K562 (cell line): Measurements from ENCODE around the gene CPNE1. TPM values are rescaled to one million over a fixed set of nuclear protein-coding genes. Genes with fewer than 3 reads are reported as not detected.

ENCODE experiments used
- ARHGAP35 ChIP-seq: fragments of 450-650 bp; IDR thresholded peaks from 2 replicates; pipeline ENCODE4 v1.6.1; 2018; ENCODE audit not compliant: partially characterized antibody
- ASH1L ChIP-seq: fragments of 450-650 bp; IDR thresholded peaks from 2 replicates; pipeline ENCODE4 v1.6.1; 2018; ENCODE audit warnings: borderline replicate concordance, mild to moderate bottlenecking, low read depth; ENCODE audit not compliant: partially characterized antibody
- ATF6 ChIP-seq: sonication (generic); formaldehyde crosslinking; IDR thresholded peaks from 2 replicates; pipeline ENCODE4 v1.4.0; 2020; ENCODE audit warnings: mild to moderate bottlenecking, missing genetic modification reagents
- FOXK2 ChIP-seq, 2 experiments: fragments of 450-650 bp; IDR thresholded peaks in 1 of 2; conservative IDR thresholded peaks in 1 of 2; 2 replicates each; pipeline ENCODE4 v1.6.1; 2016; ENCODE audit warnings: low read depth in 2 of 2, mild to moderate bottlenecking in 1 of 2
- HCFC1 ChIP-seq: IDR thresholded peaks from 2 replicates; pipeline ENCODE4 v1.6.1; 2012; ENCODE audit warnings: low read depth, low read length, improper control_type of control experiment
- KLF10 ChIP-seq: fragments of 250-450 bp; sonication (Bioruptor Pico); IDR thresholded peaks from 2 replicates; pipeline ENCODE4 v1.6.1; 2021; ENCODE audit warnings: matching md5 sums
- POLR2A ChIP-seq: fragments of 450-650 bp; conservative IDR thresholded peaks from 2 replicates; pipeline ENCODE4 v1.6.1; 2016
- POLR2B ChIP-seq: fragments of 450-650 bp; IDR thresholded peaks from 2 replicates; pipeline ENCODE4 v1.6.1; 2018; ENCODE audit warnings: low read depth; ENCODE audit not compliant: partially characterized antibody
- PPARD ChIP-seq: fragments of 250-450 bp; sonication (Bioruptor Pico); IDR thresholded peaks from 2 replicates; pipeline ENCODE4 v1.8.0; 2022; ENCODE audit warnings: inconsistent platforms, mild to moderate bottlenecking, moderate library complexity
- RB1 ChIP-seq: fragments of 450-650 bp; IDR thresholded peaks from 2 replicates; pipeline ENCODE4 v1.6.1; 2017; ENCODE audit warnings: low read depth, mild to moderate bottlenecking
- RBM22 ChIP-seq: fragments of 200-400 bp; formaldehyde crosslinking; IDR thresholded peaks from 2 replicates; pipeline ENCODE4 v1.6.1; 2018; ENCODE audit warnings: low read length, low read depth; ENCODE audit not compliant: poor library complexity, severe bottlenecking
- SRF ChIP-seq, 2 experiments: fragments of 250-450, 450-650 bp in 1 of 2; sonication (Bioruptor Pico) in 1 of 2; sonication (generic) in 1 of 2; formaldehyde crosslinking; IDR thresholded peaks; 2 replicates each; pipeline versions ENCODE4 v1.5.0 to v1.5.1; 2020 to 2022; ENCODE audit warnings: mild to moderate bottlenecking in 1 of 2, missing genetic modification reagents in 1 of 2
- TFAM ChIP-seq: fragments of 250-450 bp; sonication (Bioruptor Pico); conservative IDR thresholded peaks from 2 replicates; pipeline ENCODE4 v1.5.0; 2021; ENCODE audit warnings: mild to moderate bottlenecking, moderate library complexity
- U2AF1 ChIP-seq: fragments of 200-400 bp; formaldehyde crosslinking; optimal IDR thresholded peaks from 2 replicates; pipeline ENCODE3; 2017; ENCODE audit warnings: mild to moderate bottlenecking, low read depth, low read length, moderate library complexity
- ZNF217 ChIP-seq: sonication (generic); formaldehyde crosslinking; IDR thresholded peaks from 2 replicates; pipeline ENCODE4 v1.8.0; 2022; ENCODE audit warnings: mild to moderate bottlenecking, missing genetic modification reagents
- ZNF347 ChIP-seq: fragments of 450-650 bp; formaldehyde crosslinking; IDR thresholded peaks from 2 replicates; pipeline ENCODE4 v1.4.0; 2020; ENCODE audit warnings: low read depth, mild to moderate bottlenecking, moderate library complexity
- ZNF707 ChIP-seq: fragments of 250-450 bp; sonication (Bioruptor Pico); conservative IDR thresholded peaks from 2 replicates; pipeline ENCODE4 v1.8.0; 2022; ENCODE audit warnings: inconsistent platforms, mild to moderate bottlenecking, moderate library complexity
- ZNF77 ChIP-seq: fragments of 250-450 bp; sonication (Bioruptor Pico); IDR thresholded peaks from 2 replicates; pipeline ENCODE4 v1.5.0; 2020
- polyA plus RNA-seq, 8 experiments: library from polyadenylated mRNA; depleted of rRNA in 4 of 8; stranded (reverse) in 5 of 8; unstranded in 3 of 8; fragments of >200 nt; fragmentation: Nextera tagmentation in 2 of 8; fragmentation: Illumina TruSeq in 1 of 8; extraction: Ambion mirVana in 2 of 8; extraction: Trizol in 1 of 8; gene quantifications; 2 replicates each; pipeline versions ENCODE4 v1.2.1 to v1.2.3, GENCODE V29; 2011 to 2014; ENCODE audit warnings: inconsistent platforms in 1 of 8, missing spikeins in 1 of 8
- total RNA-seq, 7 experiments: library from RNA; depleted of rRNA in 6 of 7; stranded (reverse); fragments of >200 nt in 6 of 7; fragmentation: Illumina TruSeq in 2 of 7; extraction: Trizol in 2 of 7; gene quantifications; 2 replicates each; pipeline versions ENCODE4 v1.2.1 to v1.2.3, GENCODE V29; 2011 to 2021; ENCODE audit warnings: low replicate concordance in 1 of 7
- TF ChIP-seq, protein P1 (sequence below): fragments of 450-650 bp; IDR thresholded peaks from 2 replicates; pipeline ENCODE4 v1.6.1; 2017; ENCODE audit warnings: antibody characterized with exemption
- TF ChIP-seq, protein P2 (sequence below): fragments of 250-450 bp; sonication (Bioruptor Pico); IDR thresholded peaks from 2 replicates; pipeline ENCODE4 v1.8.0; 2021; ENCODE audit warnings: moderate library complexity, mild to moderate bottlenecking, inconsistent platforms
- TF ChIP-seq, protein P3 (sequence below): sonication (generic); formaldehyde crosslinking; IDR thresholded peaks from 2 replicates; pipeline ENCODE4 v1.8.1; 2023; ENCODE audit warnings: mild to moderate bottlenecking, missing genetic modification reagents, moderate library complexity

The CPNE1 gene
- total and polyA plus RNA-seq, 9 of the 15 experiments (the other 6 are each of a cell fraction or from before 2014, with no cell fraction given), result 42.1 to 102 (median 56.0) TPM

GRCh38 chr20:35699127-35699956 is 34.6 kb upstream of the CPNE1 start, which contains the start of the genes NFS1 and ROMO1 (continued):
- no peak for TF ChIP-seq ZNF707 (CRISPR knock-in tag)
- no peak for TF ChIP-seq PPARD (CRISPR knock-in tag)
- peak; percentile 85 for TF ChIP-seq HCFC1
- TF ChIP-seq POLR2A, result peak; percentile 91
- no peak for TF ChIP-seq ARHGAP35
- peak; percentile 60 for TF ChIP-seq POLR2B
- TF ChIP-seq, protein P1, sequence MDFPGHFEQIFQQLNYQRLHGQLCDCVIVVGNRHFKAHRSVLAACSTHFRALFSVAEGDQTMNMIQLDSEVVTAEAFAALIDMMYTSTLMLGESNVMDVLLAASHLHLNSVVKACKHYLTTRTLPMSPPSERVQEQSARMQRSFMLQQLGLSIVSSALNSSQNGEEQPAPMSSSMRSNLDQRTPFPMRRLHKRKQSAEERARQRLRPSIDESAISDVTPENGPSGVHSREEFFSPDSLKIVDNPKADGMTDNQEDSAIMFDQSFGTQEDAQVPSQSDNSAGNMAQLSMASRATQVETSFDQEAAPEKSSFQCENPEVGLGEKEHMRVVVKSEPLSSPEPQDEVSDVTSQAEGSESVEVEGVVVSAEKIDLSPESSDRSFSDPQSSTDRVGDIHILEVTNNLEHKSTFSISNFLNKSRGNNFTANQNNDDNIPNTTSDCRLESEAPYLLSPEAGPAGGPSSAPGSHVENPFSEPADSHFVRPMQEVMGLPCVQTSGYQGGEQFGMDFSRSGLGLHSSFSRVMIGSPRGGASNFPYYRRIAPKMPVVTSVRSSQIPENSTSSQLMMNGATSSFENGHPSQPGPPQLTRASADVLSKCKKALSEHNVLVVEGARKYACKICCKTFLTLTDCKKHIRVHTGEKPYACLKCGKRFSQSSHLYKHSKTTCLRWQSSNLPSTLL, result no peak
- no peak for TF ChIP-seq TFAM (CRISPR knock-in tag)
- TF ChIP-seq SRF (CRISPR knock-in tag; IDR thresholded peaks at IDR 0.05), result no peak; a peak in 1 of 4 replicates
- TF ChIP-seq ZNF217, result no peak
- no peak for TF ChIP-seq ATF6 (CRISPR knock-in tag)
- TF ChIP-seq KLF10 (CRISPR knock-in tag), result no peak
- TF ChIP-seq, protein P2, sequence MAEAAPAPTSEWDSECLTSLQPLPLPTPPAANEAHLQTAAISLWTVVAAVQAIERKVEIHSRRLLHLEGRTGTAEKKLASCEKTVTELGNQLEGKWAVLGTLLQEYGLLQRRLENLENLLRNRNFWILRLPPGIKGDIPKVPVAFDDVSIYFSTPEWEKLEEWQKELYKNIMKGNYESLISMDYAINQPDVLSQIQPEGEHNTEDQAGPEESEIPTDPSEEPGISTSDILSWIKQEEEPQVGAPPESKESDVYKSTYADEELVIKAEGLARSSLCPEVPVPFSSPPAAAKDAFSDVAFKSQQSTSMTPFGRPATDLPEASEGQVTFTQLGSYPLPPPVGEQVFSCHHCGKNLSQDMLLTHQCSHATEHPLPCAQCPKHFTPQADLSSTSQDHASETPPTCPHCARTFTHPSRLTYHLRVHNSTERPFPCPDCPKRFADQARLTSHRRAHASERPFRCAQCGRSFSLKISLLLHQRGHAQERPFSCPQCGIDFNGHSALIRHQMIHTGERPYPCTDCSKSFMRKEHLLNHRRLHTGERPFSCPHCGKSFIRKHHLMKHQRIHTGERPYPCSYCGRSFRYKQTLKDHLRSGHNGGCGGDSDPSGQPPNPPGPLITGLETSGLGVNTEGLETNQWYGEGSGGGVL (CRISPR knock-in tag), result no peak
- no peak for TF ChIP-seq ZNF77 (CRISPR knock-in tag)
- TF ChIP-seq FOXK2 (conservative IDR thresholded peaks at IDR 0.05 in 1 of 2, IDR thresholded peaks at IDR 0.05 in 1 of 2; ENCODE audit: low read depth in 2 of 2), result peak in 1 of 2 experiments; percentile 45; a peak in 1 of 4 replicates
- TF ChIP-seq RBM22, result peak; percentile 56
- peak; percentile 56 for TF ChIP-seq U2AF1
- TF ChIP-seq RB1, result peak; percentile 76
- TF ChIP-seq, protein P3, sequence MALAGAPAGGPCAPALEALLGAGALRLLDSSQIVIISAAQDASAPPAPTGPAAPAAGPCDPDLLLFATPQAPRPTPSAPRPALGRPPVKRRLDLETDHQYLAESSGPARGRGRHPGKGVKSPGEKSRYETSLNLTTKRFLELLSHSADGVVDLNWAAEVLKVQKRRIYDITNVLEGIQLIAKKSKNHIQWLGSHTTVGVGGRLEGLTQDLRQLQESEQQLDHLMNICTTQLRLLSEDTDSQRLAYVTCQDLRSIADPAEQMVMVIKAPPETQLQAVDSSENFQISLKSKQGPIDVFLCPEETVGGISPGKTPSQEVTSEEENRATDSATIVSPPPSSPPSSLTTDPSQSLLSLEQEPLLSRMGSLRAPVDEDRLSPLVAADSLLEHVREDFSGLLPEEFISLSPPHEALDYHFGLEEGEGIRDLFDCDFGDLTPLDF (CRISPR knock-in tag), result 0 out of 2 replicates have a peak, but pooled peaks have one; percentile 47
- no peak for TF ChIP-seq ZNF347
- no peak for TF ChIP-seq ASH1L
